ENCODE results near the gene PLXNA4.

Gene PLXNA4

DNA sequence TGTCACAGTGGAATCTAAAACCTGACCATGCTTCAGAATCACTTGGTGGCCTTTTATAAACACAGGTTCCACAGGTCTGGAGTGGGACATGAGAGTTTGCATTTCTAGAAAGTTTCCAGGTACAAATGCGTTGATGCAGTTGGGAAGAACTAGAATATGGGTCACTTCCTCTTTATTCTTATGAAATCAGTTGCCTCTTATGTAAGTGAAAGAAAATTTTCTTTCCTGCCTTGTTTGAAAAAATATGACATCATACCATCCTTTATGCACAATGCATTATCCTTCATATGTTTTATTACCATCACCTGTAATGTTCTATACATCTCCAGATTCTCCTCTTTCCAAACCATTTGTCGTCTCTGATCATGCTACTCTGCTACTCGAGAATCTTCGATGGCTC lies 44.0 kb downstream of the PLXNA4 start:
- DNase-seq: no peak

DNA sequence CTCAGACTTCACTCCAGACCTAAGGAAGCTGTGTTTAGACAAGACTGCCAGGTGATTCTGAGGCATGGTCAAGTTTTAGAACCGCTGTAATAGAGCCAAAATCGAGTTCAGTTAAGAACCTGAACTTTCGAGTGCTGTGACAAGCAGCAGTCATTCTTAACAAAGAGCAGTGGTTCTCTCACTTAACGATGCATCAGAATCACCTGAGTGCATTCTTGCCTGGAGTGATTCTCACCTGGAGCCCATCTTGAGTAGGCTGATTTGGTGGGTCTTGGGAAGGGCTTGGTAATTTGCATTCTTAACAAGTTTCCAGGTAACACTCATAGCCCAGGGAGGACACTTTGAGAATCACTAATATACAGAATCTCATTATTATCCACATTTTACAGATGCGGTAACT lies 44.7 kb downstream of the PLXNA4 start:
- DNase-seq: no peak

DNA sequence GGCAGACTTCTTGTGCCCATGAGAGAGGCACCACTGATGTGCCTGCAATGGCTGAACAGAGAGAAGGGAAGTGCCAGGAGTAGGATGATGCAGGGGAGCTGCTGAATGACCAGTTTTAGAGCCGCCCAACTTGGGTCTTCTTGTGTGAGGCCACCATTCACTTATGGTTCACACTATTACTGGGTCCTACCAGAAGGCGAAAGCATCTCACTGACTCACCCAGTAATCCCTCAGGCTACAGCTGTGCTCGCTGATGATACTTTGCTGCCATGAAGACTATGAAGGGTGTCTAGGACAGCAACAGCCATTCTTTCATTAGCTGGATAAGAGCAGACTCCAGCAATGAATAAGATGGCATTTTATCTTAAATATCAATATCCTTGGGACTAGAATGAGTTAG lies 47.6 kb downstream of the PLXNA4 start:
- no peak for DNase-seq

DNA sequence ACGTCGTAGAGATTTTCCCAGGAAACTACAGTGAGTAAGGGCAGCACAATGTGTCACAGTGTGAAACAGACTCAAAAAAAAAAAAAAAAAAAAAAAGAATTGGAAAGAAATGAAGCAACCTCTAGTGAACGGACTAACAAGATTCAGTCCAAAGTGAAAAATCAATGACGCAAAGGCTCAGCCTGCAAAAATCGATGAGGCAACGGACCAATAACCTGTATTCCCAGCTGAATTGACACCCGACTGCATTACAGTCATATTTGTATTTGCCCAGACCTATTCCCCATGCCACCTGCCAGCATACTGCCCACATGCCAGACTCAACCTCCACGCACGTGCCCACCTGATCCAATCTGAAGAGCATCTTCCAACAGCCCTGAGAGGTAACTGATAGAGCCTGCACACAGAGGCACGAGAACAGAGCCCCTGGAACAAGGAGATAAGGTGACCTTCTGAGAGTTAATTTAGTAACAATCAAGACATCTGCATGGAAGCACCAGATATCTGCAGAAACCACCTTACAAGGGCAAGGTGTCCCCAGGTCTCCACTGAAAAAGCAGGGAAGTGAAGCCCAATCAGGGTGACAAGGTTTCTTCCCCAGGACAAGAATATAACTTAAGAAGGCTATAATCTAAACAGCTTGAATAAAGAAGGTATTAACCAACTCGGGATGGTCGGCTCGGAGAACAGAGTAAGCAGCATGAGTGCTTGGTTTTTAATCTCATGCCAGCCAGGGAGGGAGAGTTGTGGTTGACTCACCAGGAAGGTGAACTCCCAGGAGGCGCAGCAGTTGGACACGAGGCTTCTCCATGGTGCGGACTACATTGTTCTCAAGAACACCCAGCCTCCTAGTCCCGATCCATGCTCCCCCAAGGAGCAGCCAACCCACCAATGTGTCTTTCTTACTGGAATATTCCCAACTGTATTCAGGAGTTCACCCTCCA lies 48.5 kb downstream of the PLXNA4 start:
- no peak for DNase-seq

- no peak for DNase-seq
Observed at GRCh38 chr7:132526111-132526740, 50.0 kb downstream of the PLXNA4 start.

- no peak for DNase-seq
Observed at GRCh38 chr7:132521423-132521822, 54.8 kb downstream of the PLXNA4 start.

DNA sequence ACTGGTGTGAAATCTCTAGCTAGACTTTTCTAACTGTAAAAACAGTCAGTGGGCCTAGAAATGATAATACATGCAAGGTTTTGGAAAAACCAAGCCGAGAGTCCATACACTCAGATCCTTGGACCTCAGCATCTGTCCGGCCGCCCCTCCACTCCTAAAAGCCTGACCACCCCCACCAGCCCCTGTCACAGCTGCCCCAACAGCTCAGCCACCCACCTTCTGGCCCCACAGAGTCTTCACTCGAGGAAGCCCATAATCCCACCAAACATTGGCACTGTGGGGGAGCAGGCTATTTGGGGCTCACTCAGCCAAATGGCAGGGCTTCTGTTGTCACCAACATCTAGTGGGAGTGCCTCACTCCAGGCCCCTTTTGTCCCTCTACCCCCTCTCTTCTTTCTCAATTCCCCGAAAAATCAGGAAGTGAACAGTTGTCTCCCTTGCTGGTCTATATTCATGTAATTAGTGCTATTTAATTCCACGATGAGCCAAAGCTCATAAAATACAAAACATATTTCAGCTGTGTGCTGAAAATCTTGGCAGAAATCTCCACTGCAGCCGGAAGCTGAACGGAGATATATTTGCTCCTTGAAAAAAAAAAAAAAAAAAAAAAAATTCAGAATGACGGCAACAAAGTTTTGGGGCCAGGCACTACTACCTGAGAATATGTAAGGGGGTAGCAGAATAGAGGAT lies 55.5 kb downstream of the PLXNA4 start:
- DNase-seq: no peak

- no peak for DNase-seq
Observed at GRCh38 chr7:132519936-132520335, 56.3 kb downstream of the PLXNA4 start.

- no peak for DNase-seq
Observed at GRCh38 chr7:132518839-132519173, 57.5 kb downstream of the PLXNA4 start.

GRCh38 chr7:132518102-132518838 lies 58.0 kb downstream of the PLXNA4 start:
- no peak for DNase-seq

GRCh38 chr7:132516042-132516840 lies 60.0 kb downstream of the PLXNA4 start:
- DNase-seq: no peak

GRCh38 chr7:132515181-132515580 lies 61.1 kb downstream of the PLXNA4 start:
- no peak for DNase-seq

DNA sequence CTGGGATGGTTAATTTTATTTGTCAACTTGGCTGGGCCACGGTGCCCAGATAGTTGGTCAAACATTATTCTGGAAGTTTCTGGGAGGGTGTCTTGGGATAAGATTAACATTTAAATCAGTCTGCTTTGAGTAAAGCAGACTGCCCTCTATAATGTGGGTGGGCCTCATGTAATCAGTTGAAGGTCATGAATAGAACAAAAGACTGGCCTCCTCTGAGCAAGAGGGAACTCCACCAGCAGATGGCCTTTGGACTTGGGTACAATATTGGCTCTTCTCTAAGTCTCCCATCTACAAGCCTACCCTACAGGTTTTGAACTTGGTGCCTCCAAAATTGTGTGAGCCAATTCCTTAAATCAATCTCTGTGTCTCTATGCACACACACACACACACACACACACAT lies 61.8 kb downstream of the PLXNA4 start:
- no peak for DNase-seq

DNA sequence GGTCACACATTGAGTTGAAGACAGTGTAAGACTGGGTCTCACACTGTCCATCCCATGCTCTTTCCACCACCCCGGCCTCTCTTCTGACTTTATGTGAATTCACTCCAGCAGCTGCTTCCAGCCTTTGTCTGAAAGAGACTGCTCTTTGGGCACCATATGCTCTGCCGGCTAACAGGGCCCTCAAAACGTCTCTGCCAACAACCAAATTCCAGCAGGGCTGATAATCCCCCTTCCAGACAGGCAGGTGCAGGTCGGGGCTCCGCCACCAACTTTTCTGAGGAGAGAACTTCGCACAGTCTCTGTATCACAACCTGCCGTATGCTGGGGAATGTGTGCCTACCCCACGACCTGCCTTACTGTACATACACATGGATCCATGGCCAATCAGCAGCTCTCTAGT lies 64.3 kb downstream of the PLXNA4 start:
- no peak for DNase-seq

GRCh38 chr7:132511387-132511786 lies 64.9 kb downstream of the PLXNA4 start:
- no peak for DNase-seq

- DNase-seq: no peak
Observed at GRCh38 chr7:132509643-132510042, 66.6 kb downstream of the PLXNA4 start.

DNA sequence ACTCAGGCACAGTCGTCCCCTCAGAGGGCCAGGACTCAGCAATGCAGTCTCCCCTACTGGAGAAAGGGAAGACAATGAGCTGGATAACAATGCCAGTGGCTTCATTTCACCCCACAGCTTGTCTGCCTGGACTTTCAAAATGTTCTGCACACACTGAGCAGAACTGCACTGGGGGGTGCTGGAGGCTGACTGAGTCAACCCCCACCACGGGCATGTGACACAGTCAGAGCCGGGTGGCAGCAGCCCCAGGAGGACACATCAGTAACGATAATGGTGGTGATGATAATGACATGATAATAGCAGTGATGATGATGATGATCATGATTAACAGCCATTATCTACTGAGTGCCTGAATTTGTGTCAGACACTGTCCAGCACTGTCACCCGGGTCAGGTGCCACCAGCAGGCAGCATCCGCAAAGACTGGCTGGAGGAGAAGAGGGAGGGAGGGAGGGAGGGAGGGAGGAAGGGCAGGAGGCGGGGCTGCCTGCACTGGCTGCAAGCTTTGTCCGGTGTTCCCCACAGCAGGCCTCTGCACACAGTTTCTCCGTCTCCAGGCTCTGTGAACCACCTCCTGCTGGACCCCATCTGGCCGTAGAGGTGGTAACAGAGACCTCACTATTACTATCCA lies 67.4 kb downstream of the PLXNA4 start:
- DNase-seq: no peak

DNA sequence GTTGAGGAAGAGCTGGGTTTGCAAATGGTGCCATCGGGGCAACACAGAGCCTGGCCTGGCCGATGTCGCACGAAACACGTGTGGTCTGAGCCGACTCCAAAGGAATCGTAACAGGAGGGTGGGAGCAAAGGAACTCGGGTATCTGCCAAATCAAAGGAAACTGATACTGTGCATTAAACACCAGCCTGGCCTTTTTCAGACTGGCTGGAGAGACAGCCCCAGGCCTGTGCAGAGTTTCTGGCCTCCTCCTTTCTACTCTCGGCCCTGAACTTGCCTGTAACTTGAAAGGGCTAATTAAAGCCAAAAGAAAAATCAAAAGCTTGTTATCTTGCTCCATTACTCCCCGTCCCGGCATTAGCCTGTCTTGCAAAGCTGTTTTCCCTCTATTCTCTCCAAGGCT lies 71.4 kb downstream of the PLXNA4 start:
- DNase-seq: no peak

DNA sequence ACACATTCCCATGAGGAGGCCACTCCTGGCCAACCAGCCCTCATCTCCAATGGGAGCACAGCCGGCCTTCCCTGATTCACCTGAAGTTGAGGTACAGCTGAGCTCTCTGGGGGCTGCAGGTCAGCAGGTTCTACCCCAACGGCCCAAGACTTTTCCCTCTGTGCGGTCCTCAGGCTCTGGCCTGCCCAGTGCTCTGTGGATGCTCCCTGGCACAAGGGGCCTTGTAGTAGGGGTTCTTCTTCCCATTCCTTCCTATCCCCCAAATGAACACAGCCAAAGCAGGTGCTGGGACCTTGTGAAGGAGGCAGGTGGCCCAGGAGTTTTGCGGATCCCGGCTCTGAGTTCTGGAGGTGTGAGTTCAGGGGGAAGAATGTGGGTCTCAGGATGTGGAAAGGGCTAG lies 72.2 kb downstream of the PLXNA4 start:
- no peak for DNase-seq

- DNase-seq: no peak
Observed at GRCh38 chr7:132503415-132503814, 72.9 kb downstream of the PLXNA4 start.

- DNase-seq: no peak
Observed at GRCh38 chr7:132501956-132502355, 74.3 kb downstream of the PLXNA4 start.
